ENCODE data around the gene MRPL24. TPM values are rescaled to one million over a fixed set of nuclear protein-coding genes. Genes with fewer than 3 reads are reported as not detected.

The MRPL24 gene
- total RNA-seq, 1 experiment from 2014 or later: 27.3 TPM

GRCh38 chr1:156743367-156744302, 2.7 kb upstream of the MRPL24 start:
- H3K4me1 Mint-ChIP-seq: peaks cover 46 to 57% of the 10 kb centered on the region in 2 experiments
- no peaks in the 10 kb centered on the region for H3K27me3 Mint-ChIP-seq (ENCODE audit: low read depth)

More at GRCh38 chr1:156743367-156744302, 2.7 kb upstream of the MRPL24 start:
- Histone ChIP-seq H3K23ac (ENCODE audit: insufficient read length, low read depth, low read length) (no peak overlapping the region), H2BK15ac (ENCODE audit: low read depth, low read length) (no peak overlapping the region), H3K4ac (ENCODE audit: low read depth, low read length) (no peak overlapping the region), H4K8ac (replicated peaks; ENCODE audit: insufficient read length, low read depth, low read length) (no peak overlapping the region), H3K27ac (ENCODE audit: insufficient read length, low read depth, low read length) (no peak overlapping the region), H2BK12ac (ENCODE audit: insufficient read length, low read depth, low read length) (no peak overlapping the region), H3K9me3 (ENCODE audit: control insufficient read depth, low read depth, low read length) (no peaks in the 10 kb centered on the region), H4K20me1 (ENCODE audit: control insufficient read depth, insufficient read depth, insufficient read length) (no peaks in the 10 kb centered on the region), H3T11ph (ENCODE audit: low read length) (no peak overlapping the region), H3K79me1 (ENCODE audit: insufficient read depth, low read depth, low read length, poor library complexity, severe bottlenecking) (no peaks in the 10 kb centered on the region), H4K91ac (ENCODE audit: insufficient read length, low read depth, low read length) (no peak overlapping the region), H3K18ac (ENCODE audit: insufficient read length, low read depth, low read length) (no peak overlapping the region), H2AK5ac (ENCODE audit: insufficient read length, low read length) (no peak overlapping the region), H3K4me2 (ENCODE audit: insufficient read depth, insufficient read length, low read length) (no peak overlapping the region), H3K14ac (ENCODE audit: insufficient read depth, low read length) (no peak overlapping the region), H2BK120ac (ENCODE audit: low read depth, low read length, poor library complexity, severe bottlenecking) (no peak overlapping the region), H2BK5ac (ENCODE audit: insufficient read length, low read length) (no peak overlapping the region), H3K23me2 (ENCODE audit: insufficient read length, low read depth, low read length, poor library complexity, severe bottlenecking) (peaks cover 20% of the 10 kb centered on the region), H3K9ac (ENCODE audit: extremely low read depth, insufficient read length, low read length) (no peak overlapping the region), H3K27me3 (ENCODE audit: insufficient read depth, low read length) (no peaks in the 10 kb centered on the region), H2AFZ (ENCODE audit: low read length) (no peak overlapping the region), H4K5ac (ENCODE audit: insufficient read length, low read depth, low read length) (no peak overlapping the region), H3K4me1 (ENCODE audit: insufficient read depth, low read length) (peaks cover 22% of the 10 kb centered on the region), H2BK20ac (ENCODE audit: low read depth, low read length, poor library complexity, severe bottlenecking) (no peak overlapping the region), H3K79me2 (ENCODE audit: insufficient read depth, low read length) (peaks cover 17% of the 10 kb centered on the region; the same call in 1 of the 2 replicates), H3K56ac (ENCODE audit: insufficient read length, low read depth, low read length) (no peak overlapping the region)
- no CpG with 5 or more reads among the region's 14 CpGs for WGBS (ENCODE audit: extremely low coverage, insufficient read length, low lambda C conversion rate)
- no peak for TF ChIP-seq CTCF (conservative IDR thresholded peaks at IDR 0.05)
- H3K9me3 Mint-ChIP-seq: no peaks in the 10 kb centered on the region; a peak in 1 of 5 replicates
- H3K36me3 Mint-ChIP-seq (ENCODE audit: insufficient read depth in 1 of 3, low read depth in 3 of 3): peaks cover 27 to 45% (median 41%) of the 10 kb centered on the region in 3 experiments
- H3K4me3 Mint-ChIP-seq: no peak overlapping the region
- peak overlapping the region; percentile 62 to 95 (median 79); a peak in 3 of 7 replicates for H3K27ac Mint-ChIP-seq
- no peak for DNase-seq
